Subcutaneous adipose tissue (tissue), 4 donors: ENCODE measurements around the gene SPATA6L. TPM values are rescaled to one million over a fixed set of nuclear protein-coding genes. Genes with fewer than 3 reads are reported as not detected.

Experiments
- CTCF ChIP-seq: fragments of 450-650 bp; IDR thresholded peaks from one replicate; pipeline ENCODE4 v1.5.1; 2016; ENCODE audit warnings: low read depth, mild to moderate bottlenecking, control low read depth, antibody characterized with exemption, moderate library complexity
- total RNA-seq, 4 donors: library from RNA; depleted of rRNA; stranded (reverse); fragments of >200 nt; gene quantifications; one replicate each; pipeline ENCODE4 v1.1.0, GENCODE V29; 2016

Gene SPATA6L
- total RNA-seq, 4 donors from 2014 or later, result 1.8 to 5.3 (median 2.8) TPM

- no peak for TF ChIP-seq CTCF
Observed at GRCh38 chr9:4665357-4665756, 923 bp downstream of the SPATA6L start.

GRCh38 chr9:4663956-4664355 lies 2.3 kb downstream of the SPATA6L start:
- no peak for TF ChIP-seq CTCF

- no peak for TF ChIP-seq CTCF
Observed at GRCh38 chr9:4662989-4663792, 3.1 kb downstream of the SPATA6L start.

GRCh38 chr9:4662108-4662988 lies 3.9 kb downstream of the SPATA6L start, which contains the start of gene PLPP6:
TSS of gene PLPP6 (plus strand) at chr9:4662294. CDS start at chr9:4662376, 82 bp downstream.
- TF ChIP-seq CTCF, result no peak

GRCh38 chr9:4661611-4662010 lies 4.7 kb downstream of the SPATA6L start:
- TF ChIP-seq CTCF, result no peak

- no peak for TF ChIP-seq CTCF
Observed at GRCh38 chr9:4661165-4661564, 5.1 kb downstream of the SPATA6L start.

- no peak for TF ChIP-seq CTCF
Observed at GRCh38 chr9:4657426-4658159, 8.7 kb downstream of the SPATA6L start.
